H1 (cell line): ENCODE data around the gene SPHKAP. TPM values are rescaled to one million over a fixed set of nuclear protein-coding genes. Genes with fewer than 3 reads are reported as not detected.

Experiments used
- CTCF ChIA-PET: fragments of 300-600 bp; sonication (Branson Sonifier 250); formaldehyde crosslinking; loops from one replicate; lab custom pipeline; 2021; ENCODE audit not compliant: partially characterized antibody; lab: Charles Lee
- POLR2A ChIA-PET: fragments of 300-600 bp; sonication (Branson Sonifier 250); formaldehyde crosslinking; loops from one replicate; lab custom pipeline; 2021; ENCODE audit warnings: inconsistent platforms; ENCODE audit not compliant: partially characterized antibody; lab: Charles Lee
- DNase-seq, 2 experiments: peaks; one replicate each; pipeline versions ENCODE4 v3.0.0 to v3.0.0-alpha.2; 2010 to 2022; ENCODE audit warnings: low spot score in 2 of 2, low read depth in 1 of 2, mixed read lengths in 1 of 2
- FAIRE-seq: peaks from 2 replicates; lab custom pipeline; 2011; peaks lifted over from hg19 to GRCh38; lab: Jason Lieb, UNC
- H2AFZ ChIP-seq: 2 replicates; pipeline ENCODE4 v1.8.1; 2012; ENCODE audit warnings: low read length, inconsistent platforms
- H2AK5ac ChIP-seq: 2 replicates; pipeline ENCODE4 v1.6.1; 2013; ENCODE audit warnings: low read depth, low read length
- H2BK120ac ChIP-seq: replicated peaks from 2 replicates; pipeline ENCODE3; 2013; ENCODE audit warnings: low read depth, low read length, inconsistent platforms
- H2BK12ac ChIP-seq: 2 replicates; pipeline ENCODE4 v1.6.1; 2013; ENCODE audit warnings: low read depth, low read length
- H2BK15ac ChIP-seq: 2 replicates; pipeline ENCODE4 v1.6.1; 2013; ENCODE audit warnings: low read length
- H2BK20ac ChIP-seq: 2 replicates; pipeline ENCODE4 v1.6.1; 2013; ENCODE audit warnings: low read length
- H2BK5ac ChIP-seq: 2 replicates; pipeline ENCODE4 v1.6.1; 2013; ENCODE audit warnings: low read depth, low read length
- H3K14ac ChIP-seq: 2 replicates; pipeline ENCODE4 v1.6.1; 2013; ENCODE audit warnings: inconsistent platforms; ENCODE audit not compliant: insufficient read length
- H3K18ac ChIP-seq: 2 replicates; pipeline ENCODE4 v1.6.1; 2013; ENCODE audit warnings: low read length; ENCODE audit errors: extremely low read depth
- H3K23ac ChIP-seq: 2 replicates; pipeline ENCODE4 v1.6.1; 2013; ENCODE audit warnings: inconsistent platforms; ENCODE audit not compliant: insufficient read length
- H3K23me2 ChIP-seq: 2 replicates; pipeline ENCODE4 v1.6.1; 2013; ENCODE audit warnings: low read depth, low read length
- H3K27ac ChIP-seq: 2 replicates; pipeline ENCODE4 v1.6.1; 2011; ENCODE audit warnings: low read depth, low read length, inconsistent platforms
- H3K27me3 ChIP-seq, 4 experiments: replicated peaks in 1 of 4; 1 replicate in 1 of 4; 2 replicates in 3 of 4; pipeline versions ENCODE4 v1.6.1 to v1.8.1; 2011 to 2013; ENCODE audit warnings: low read length in 3 of 4, mild to moderate bottlenecking in 3 of 4, inconsistent platforms in 2 of 4, mixed read lengths in 2 of 4, moderate library complexity in 1 of 4; ENCODE audit not compliant: control insufficient read depth in 3 of 4, insufficient read depth in 3 of 4; ENCODE audit errors: extremely low read depth in 1 of 4
- H3K36me3 ChIP-seq, 4 experiments: 2 replicates each; pipeline versions ENCODE4 v1.6.1 to v1.8.1; 2011 to 2013; ENCODE audit warnings: mild to moderate bottlenecking in 4 of 4, low read length in 3 of 4, moderate library complexity in 2 of 4, control low read depth in 1 of 4, inconsistent platforms in 1 of 4; ENCODE audit not compliant: insufficient read depth in 4 of 4, control insufficient read depth in 2 of 4
- H3K4ac ChIP-seq: replicated peaks from 2 replicates; pipeline ENCODE3; 2013; ENCODE audit warnings: low read length, low read depth, mixed read lengths, inconsistent platforms; ENCODE audit not compliant: insufficient read length
- H3K4me1 ChIP-seq, 4 experiments: replicated peaks in 1 of 4; 1 replicate in 1 of 4; 2 replicates in 3 of 4; pipeline versions ENCODE4 v1.6.1 to v1.8.1; 2011 to 2013; ENCODE audit warnings: low read length in 3 of 4, inconsistent platforms in 2 of 4, mixed read lengths in 1 of 4; ENCODE audit not compliant: insufficient read depth in 4 of 4, control insufficient read depth in 3 of 4
- H3K4me2 ChIP-seq, 2 experiments: 2 replicates each; pipeline versions ENCODE4 v1.6.1 to v1.8.1; 2011 to 2013; ENCODE audit warnings: low read depth in 2 of 2, low read length in 2 of 2, control low read depth in 1 of 2, inconsistent platforms in 1 of 2, mild to moderate bottlenecking in 1 of 2; ENCODE audit not compliant: insufficient read depth in 1 of 2
- H3K4me3 ChIP-seq, 4 experiments: fragments of 200-600, 300-600 bp in 1 of 4; sonication (generic), shearing (Covaris generic), sonication (Bioruptor Twin) in 1 of 4; 2 replicates each; pipeline versions ENCODE4 v1.5.1 to v1.8.1; 2011 to 2016; ENCODE audit warnings: low read length in 4 of 4, low read depth in 3 of 4, control low read depth in 2 of 4, inconsistent platforms in 2 of 4, mild to moderate bottlenecking in 2 of 4, mixed read lengths in 1 of 4, moderate library complexity in 1 of 4; ENCODE audit not compliant: insufficient read depth in 2 of 4; ENCODE audit errors: extremely low read depth in 1 of 4
- H3K56ac ChIP-seq: replicated peaks from 2 replicates; pipeline ENCODE3; 2013; ENCODE audit warnings: low read depth, mild to moderate bottlenecking, mixed read lengths, low read length, inconsistent platforms; ENCODE audit not compliant: insufficient read length
- H3K79me1 ChIP-seq: 2 replicates; pipeline ENCODE4 v1.6.1; 2013; ENCODE audit warnings: low read depth, low read length, control low read depth
- H3K79me2 ChIP-seq, 2 experiments: 2 replicates each; pipeline versions ENCODE4 v1.6.1 to v1.8.1; 2012 to 2013; ENCODE audit warnings: low read length in 2 of 2, mild to moderate bottlenecking in 2 of 2, inconsistent platforms in 1 of 2; ENCODE audit not compliant: insufficient read depth in 2 of 2, control insufficient read depth in 1 of 2
- H3K9ac ChIP-seq, 4 experiments: replicated peaks in 1 of 4; 1 replicate in 1 of 4; 2 replicates in 3 of 4; pipeline versions ENCODE4 v1.6.1 to v1.8.1; 2011 to 2013; ENCODE audit warnings: low read depth in 3 of 4, low read length in 3 of 4, control low read depth in 2 of 4, mild to moderate bottlenecking in 2 of 4, moderate library complexity in 2 of 4, inconsistent platforms in 1 of 4; ENCODE audit errors: extremely low read depth in 1 of 4
- H3K9me3 ChIP-seq, 2 experiments: 2 replicates each; pipeline versions ENCODE4 v1.6.1 to v1.8.1; 2012 to 2013; ENCODE audit warnings: mild to moderate bottlenecking in 2 of 2, moderate library complexity in 2 of 2, control low read depth in 1 of 2, inconsistent platforms in 1 of 2, low read depth in 1 of 2, low read length in 1 of 2, mixed read lengths in 1 of 2; ENCODE audit not compliant: insufficient read depth in 2 of 2
- H4K20me1 ChIP-seq, 2 experiments: replicated peaks in 1 of 2; 2 replicates each; pipeline versions ENCODE3 to v1.8.1; 2011 to 2013; ENCODE audit warnings: inconsistent platforms in 2 of 2, low read length in 2 of 2, mild to moderate bottlenecking in 1 of 2; ENCODE audit not compliant: insufficient read depth in 2 of 2, control insufficient read depth in 1 of 2
- H4K5ac ChIP-seq: 2 replicates; pipeline ENCODE4 v1.6.1; 2013; ENCODE audit warnings: low read length, low read depth, mixed read lengths, inconsistent platforms; ENCODE audit not compliant: insufficient read length
- H4K8ac ChIP-seq: 2 replicates; pipeline ENCODE4 v1.8.0; 2013; ENCODE audit warnings: mild to moderate bottlenecking, moderate library complexity, low read length, inconsistent platforms; ENCODE audit not compliant: insufficient read depth; ENCODE audit errors: extremely low read depth
- H4K91ac ChIP-seq: replicated peaks from 2 replicates; pipeline ENCODE3; 2013; ENCODE audit warnings: low read length, mixed read lengths, inconsistent platforms; ENCODE audit not compliant: insufficient read length
- BACH1 ChIP-seq: IDR thresholded peaks from 2 replicates; pipeline ENCODE4 v1.6.1; 2012; ENCODE audit warnings: low read length, improper control_type of control experiment
- WGBS, 2 experiments: shearing (Covaris generic) in 1 of 2; methylation state at CpG; one replicate each; pipeline versions ENCODE4 v1.1.6 to v1.1.7; 2013 to 2015; ENCODE audit warnings: low lambda C conversion rate in 2 of 2, mixed read lengths in 2 of 2, inconsistent platforms in 1 of 2, low coverage in 1 of 2, missing lambda C conversion rate in 1 of 2; ENCODE audit not compliant: insufficient replicate concordance in 2 of 2, insufficient coverage in 1 of 2, insufficient read length in 1 of 2; ENCODE audit errors: extremely low coverage in 1 of 2, missing lambda C conversion rate in 1 of 2; 5-methylcytosine and 5-hydroxymethylcytosine counted together
- polyA plus RNA-seq, 7 experiments: library from polyadenylated mRNA; depleted of rRNA in 3 of 7; stranded (reverse) in 5 of 7; unstranded in 2 of 7; fragments of >200 nt in 5 of 7; fragments of 200-250 nt in 2 of 7; gene quantifications; 1 replicate in 5 of 7; 2 replicates in 1 of 7; 4 replicates in 1 of 7; pipeline versions ENCODE4 v1.2.1 to v1.2.3, GENCODE V29; 2011 to 2013; ENCODE audit warnings: missing spikeins in 2 of 7, mixed read lengths in 2 of 7
- total RNA-seq: library from RNA; stranded (reverse); fragmentation: NEBNext Ultra II Directional; extraction: Animal tissue kit (Norgen Biotek cat#: 25700); gene quantifications from 2 replicates; pipeline ENCODE4 v1.2.1, GENCODE V29; 2021

SPHKAP gene
- total and polyA plus RNA-seq, 2 of the 8 experiments (the other 6 are each of a cell fraction or from before 2014, with no cell fraction given) = 0.02 TPM; not detected in 1

DNA sequence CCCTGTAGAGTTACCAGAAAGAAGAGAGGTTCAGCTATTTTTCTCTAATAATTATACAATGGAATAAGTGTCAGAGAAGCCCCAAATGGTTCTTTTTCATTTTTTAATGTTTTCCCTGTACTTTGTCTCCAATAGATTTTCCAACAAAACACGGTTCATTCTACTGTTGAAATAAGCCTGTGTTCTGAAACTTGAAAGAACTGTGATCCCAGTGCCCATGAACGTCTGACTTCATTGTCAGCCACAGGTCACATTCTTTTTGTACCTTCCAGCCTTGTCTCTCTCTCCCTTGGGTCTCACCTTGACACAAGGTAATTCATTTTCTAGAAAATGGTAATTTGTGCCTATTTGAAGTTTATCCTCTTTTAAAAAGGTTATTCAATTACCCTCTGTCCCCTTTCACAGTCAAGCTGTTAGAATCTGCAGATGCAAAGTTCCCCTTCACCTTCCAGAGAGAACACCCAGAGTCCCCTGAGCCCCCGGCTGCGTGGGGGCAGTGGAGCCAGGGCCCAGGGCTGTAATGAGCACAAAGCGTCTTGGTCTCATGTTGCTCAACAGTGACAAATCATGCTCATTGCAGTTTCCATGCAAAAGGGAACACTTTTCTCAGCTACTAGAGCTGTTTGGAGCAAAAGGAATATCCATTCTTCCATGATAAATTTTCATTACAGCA lies 115.2 kb downstream of the SPHKAP start:
- Histone ChIP-seq H2BK120ac (no peak overlapping the region), H2BK20ac (no peak overlapping the region), H3K9me3 (no peaks in the 10 kb centered on the region), H3K27ac (no peak overlapping the region), H3K4me2 (no peak overlapping the region), H3K4ac (no peak overlapping the region), H2AK5ac (no peak overlapping the region), H3K56ac (no peak overlapping the region), H2BK12ac (no peak overlapping the region), H3K23me2 (no peaks in the 10 kb centered on the region), H3K79me2 (no peaks in the 10 kb centered on the region), H3K18ac (no peak overlapping the region), H3K9ac (no peak overlapping the region), H2BK5ac (no peak overlapping the region), H3K27me3 (no peaks in the 10 kb centered on the region), H3K14ac (no peak overlapping the region), H3K4me1 (no peaks in the 10 kb centered on the region), H4K20me1 (no peaks in the 10 kb centered on the region), H4K5ac (no peak overlapping the region), H2AFZ (no peak overlapping the region), H3K23ac (no peak overlapping the region), H3K79me1 (no peaks in the 10 kb centered on the region), H4K8ac (no peak overlapping the region), H3K36me3 (no peaks in the 10 kb centered on the region), H3K4me3 (no peak overlapping the region), H4K91ac (no peak overlapping the region), H2BK15ac (no peak overlapping the region)
- CTCF ChIA-PET = interaction anchor here (1.2 to 1.6 kb wide), 2 partner anchors 9 to 125 kb away, joined by 4 to 5 read pairs; no protein-coding TSS in a partner anchor
- 85% methylated on average over 5 of the region's 5 CpGs; no CpG with 5 or more reads in 1 of the 2 experiments for WGBS, 2 experiments
- FAIRE-seq = no peak
- POLR2A ChIA-PET = no interaction called here
- DNase-seq = no peak
- TF ChIP-seq BACH1 = no peak
